HG03354 (cell line): Measurements from ENCODE around the gene ERLIN1.

Experiments used
- ATAC-seq: cut with Tn5 transposase; IDR thresholded peaks from one replicate; pipeline ENCODE4 v1.9.1; 2021; ENCODE audit warnings: mild to moderate bottlenecking; ENCODE audit not compliant: unreplicated experiment, poor library complexity, severe bottlenecking

Gene ERLIN1

DNA sequence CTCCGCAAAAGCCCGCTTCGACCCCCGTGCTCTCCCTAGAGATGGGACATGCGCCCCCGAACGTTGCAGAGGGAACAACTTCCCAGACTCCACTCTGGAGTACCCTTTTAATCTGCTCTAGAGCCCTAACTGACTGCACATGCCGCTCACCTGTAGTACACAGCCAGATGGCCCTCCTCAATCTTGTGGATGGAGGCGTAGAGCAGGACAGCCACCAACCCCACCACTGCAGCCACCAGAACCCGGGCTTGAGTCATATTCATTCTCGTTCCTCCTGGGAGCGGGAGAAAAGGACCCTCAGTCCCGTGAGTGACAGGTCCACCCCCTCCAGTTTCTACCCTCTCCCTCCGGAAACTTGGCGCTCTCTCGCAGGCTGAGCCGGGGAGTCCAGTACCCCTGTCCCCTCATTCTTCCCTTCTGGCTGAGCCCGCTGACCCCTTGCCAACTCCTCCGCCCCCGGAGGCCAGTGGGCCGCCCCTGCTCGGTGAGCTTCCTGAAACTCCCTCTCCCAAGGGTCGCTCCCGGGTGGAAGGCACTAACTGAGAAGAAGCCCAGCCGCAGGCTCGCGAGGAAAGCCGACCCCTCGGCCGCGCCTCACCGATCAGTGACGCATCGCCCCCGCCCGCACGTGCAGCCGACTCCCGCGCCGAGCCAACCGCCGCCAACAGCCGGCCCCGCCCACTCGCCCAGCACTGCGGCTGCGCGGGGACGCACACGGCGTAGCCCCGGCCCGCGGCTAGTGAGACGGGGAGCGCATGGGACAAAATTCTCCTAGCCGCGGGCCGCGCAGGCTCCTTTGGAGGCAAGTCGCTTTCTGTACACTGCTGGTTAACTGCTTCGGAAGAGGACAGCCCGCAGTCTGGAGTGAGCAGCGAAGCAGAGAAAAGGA lies at the start of gene ERLIN1:
Gene ERLIN1, minus strand, starts transcription at position 666 of the 889 bp plus-strand sequence. Its CDS starts 403 bp downstream, at position 263.
- ATAC-seq = peak; percentile 85

DNA sequence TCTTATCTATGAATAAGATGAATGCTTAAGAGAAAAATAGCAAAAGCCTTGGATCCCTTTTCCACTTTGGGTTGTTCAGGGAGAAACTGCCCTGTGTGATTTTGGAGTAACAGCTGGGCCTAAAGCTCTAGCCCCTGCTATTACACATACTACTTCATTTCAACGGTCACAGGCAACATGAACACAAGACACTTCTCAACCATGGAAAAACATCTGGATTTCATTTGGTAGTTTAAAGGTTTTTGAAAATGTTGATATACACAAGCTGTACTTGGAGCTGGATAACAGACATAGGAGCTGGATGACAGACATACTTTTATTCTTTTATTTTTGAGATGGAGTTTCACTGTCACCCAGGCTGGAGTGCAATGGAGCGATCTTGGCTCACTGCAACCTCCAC lies 46.3 kb upstream of the ERLIN1 start:
- ATAC-seq = no peak

DNA sequence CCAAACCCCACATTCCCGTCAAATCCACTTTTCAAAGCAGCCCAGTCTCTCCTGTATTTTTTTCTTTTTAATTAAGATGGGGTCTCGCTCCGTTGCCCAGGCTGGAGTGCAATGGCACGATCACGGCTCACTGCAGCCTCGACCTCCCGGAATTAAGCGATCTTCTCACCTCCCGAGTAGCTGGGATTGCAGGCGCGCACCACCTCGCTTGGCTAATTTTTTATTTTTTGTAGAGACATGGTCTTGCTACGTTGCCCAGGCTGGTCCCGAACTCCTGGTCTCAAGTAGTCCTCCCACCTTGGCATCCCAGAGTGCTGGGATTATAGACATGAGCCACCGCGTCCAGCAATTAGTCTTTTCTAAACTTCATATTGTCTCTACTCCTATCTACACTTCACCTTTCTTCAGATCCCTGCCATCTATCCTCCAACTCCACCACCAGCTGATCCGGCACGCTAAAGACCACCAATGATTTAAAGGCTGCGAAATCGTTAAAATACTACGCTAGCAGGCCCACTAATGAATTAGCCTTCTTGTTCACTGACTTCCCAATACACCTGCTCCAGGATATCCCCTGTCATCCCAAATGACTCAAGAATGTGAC lies 44.1 kb upstream of the ERLIN1 start:
- no peak for ATAC-seq

DNA sequence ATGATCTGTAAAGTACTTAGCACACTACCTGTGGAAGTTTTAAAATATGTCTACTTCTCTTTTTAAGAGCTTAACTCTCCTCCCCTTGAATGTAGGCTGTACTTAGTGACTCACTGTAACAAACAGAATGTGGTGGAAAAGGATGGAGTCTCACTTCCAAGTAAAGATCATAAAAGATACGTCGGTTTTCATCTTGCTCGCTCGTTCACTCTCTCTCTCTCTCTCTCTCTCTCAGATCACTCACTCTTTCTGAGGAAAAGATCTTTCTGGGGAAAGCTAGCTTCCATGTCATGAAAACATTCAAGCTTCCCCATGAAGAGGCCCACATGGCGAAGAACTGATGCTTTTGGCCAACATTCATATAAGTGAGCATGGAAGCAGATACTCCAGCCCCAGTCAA lies 38.0 kb upstream of the ERLIN1 start:
- ATAC-seq = no peak

DNA sequence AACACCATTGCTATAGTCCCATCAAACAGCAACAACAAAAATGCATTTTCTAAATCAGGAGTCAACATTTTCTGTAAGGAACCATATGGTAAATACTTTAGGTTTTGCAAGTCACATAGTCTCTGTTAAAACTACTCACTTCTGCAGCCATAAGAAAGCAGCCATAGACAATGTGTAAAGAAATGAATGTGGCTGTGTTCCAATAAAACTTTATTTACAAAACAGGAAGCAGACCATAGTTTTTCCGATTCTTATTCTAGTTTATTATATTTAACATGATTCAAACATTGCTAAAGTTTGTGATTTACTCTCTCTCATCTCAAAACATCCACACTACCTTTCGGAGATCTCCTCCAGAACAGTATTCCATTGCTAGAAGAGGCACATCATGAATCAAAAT lies 36.7 kb upstream of the ERLIN1 start:
- no peak for ATAC-seq

DNA sequence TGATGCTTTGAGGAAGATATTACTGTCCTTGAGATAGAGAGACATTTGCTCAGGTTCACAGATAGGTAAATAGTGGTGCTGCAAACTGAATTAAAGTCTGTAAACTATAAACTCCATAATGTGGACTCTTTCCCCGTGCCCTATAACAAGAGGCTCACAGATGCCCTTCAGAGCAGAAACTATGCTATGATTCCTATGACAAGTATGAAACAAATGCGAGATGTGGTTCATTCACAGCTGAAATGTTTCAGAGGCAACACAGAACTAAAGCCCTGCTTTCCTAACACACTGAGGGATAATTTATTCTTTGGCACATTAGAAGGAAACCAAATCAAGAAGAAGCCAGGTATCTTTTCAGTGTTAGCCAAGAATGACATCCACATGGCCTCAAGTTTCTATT lies 30.2 kb upstream of the ERLIN1 start:
- ATAC-seq = no peak

DNA sequence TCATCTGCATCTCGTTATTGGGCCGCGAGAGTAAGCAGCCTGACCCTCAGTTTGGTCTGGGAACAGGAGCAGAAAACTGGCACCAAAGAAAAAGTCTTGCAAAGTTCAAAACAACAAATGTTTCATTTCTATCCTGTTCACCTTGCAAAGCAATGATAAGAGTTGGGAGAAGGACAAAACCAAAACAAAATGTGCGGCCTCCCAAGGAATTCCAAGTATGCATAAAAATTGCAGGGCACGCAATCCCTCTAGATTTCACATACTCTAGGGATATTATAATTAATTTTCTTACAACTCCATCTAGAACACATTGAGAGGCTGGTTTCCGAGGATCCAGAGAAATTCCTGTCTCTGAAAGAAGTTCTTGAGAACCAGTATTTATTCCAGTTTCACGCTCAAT lies 23.5 kb upstream of the ERLIN1 start:
- ATAC-seq = no peak

DNA sequence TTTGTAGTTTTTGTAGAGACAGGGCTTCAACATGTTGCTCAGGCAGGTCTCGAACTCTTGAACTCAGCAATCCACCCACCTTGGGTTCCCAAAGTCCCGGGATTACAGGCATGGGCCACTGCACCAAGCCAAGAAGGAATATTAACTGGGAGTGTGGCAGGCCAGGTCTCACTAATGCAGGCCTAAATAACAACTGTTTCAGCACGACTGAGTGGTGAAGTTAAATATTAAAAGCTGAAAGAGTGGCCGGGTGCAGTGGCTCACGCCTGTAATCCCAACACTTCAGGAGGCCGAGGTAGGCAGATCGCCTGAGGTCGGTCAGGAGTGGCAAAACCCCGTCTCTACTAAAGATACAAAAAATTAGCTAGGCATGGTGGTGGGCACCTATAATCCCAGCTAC lies 22.4 kb upstream of the ERLIN1 start:
- no peak for ATAC-seq

DNA sequence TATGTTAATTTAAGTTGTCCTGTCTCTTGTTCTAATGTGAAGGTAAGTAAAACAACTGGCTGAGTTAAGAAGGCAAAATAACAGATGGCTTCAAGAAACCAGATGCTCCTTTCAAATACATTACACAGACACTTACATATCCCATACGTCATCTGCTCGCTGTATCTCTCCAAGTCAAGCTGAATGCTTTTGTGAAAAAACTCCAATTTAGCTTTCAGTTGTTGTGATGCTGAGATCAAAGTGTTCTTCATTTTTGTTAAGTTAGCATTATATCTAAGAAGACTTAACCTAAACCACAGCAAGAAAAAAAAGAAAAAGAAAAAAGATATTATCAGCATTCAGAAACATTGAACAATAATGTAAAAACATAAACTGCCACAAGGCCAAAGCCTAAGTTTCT lies 18.5 kb upstream of the ERLIN1 start:
- ATAC-seq = no peak

DNA sequence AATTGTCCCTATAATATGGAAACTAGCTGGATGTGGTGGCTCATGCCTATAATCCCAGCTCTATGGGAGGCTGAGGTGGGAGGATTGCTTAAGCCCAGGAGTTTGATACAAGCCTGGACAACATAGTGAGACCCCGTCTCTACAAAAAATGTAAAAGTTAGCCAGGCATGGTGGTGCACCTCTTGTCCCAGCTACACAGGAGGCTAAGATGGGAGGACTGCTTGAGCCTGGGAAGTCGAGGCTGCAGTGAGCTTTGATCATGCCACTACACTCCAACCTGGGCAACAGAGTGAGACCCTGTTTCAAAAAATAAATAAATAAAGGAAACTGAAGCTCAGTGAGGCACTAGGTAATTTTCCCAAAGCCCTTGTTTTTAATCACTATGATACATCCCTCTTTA lies 15.7 kb upstream of the ERLIN1 start:
- ATAC-seq = no peak

DNA sequence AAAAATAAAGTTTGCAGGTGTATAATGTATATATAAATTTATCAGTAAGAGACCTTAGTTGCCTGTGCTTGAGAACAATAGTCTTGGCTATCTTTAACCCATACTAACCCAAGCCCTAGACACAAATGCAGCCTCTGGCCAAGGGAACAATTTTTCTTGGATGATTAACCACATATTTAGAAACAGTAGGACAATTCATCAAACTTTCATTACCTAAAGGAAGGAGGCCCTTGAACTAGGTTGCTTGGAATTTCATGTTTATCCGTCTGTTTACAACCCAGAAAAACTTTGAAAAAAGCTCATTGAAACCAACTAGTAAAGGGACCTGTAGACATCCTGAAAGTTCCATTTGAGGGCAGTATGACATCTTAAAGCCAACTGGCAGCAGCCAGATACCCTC lies 8.9 kb upstream of the ERLIN1 start:
- ATAC-seq = no peak

DNA sequence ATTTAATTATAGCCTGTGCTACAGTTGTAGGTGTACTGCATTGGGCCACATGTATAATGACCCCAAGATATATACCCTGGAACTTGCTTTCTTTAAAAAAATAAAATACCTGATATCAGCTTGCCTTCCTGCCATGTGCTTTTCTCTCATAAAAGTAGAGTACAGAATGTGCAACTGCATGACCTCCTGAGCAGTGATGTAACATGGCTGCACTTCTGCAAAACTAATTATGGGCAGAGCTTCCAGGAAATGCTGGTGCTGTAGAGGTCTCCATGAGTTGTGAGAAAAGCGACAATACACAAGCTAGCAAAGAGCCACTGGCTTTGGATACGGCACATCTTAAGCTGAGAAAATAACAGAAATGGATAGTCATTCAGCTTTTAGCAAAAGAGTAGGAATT lies 6.5 kb upstream of the ERLIN1 start:
- no peak for ATAC-seq

DNA sequence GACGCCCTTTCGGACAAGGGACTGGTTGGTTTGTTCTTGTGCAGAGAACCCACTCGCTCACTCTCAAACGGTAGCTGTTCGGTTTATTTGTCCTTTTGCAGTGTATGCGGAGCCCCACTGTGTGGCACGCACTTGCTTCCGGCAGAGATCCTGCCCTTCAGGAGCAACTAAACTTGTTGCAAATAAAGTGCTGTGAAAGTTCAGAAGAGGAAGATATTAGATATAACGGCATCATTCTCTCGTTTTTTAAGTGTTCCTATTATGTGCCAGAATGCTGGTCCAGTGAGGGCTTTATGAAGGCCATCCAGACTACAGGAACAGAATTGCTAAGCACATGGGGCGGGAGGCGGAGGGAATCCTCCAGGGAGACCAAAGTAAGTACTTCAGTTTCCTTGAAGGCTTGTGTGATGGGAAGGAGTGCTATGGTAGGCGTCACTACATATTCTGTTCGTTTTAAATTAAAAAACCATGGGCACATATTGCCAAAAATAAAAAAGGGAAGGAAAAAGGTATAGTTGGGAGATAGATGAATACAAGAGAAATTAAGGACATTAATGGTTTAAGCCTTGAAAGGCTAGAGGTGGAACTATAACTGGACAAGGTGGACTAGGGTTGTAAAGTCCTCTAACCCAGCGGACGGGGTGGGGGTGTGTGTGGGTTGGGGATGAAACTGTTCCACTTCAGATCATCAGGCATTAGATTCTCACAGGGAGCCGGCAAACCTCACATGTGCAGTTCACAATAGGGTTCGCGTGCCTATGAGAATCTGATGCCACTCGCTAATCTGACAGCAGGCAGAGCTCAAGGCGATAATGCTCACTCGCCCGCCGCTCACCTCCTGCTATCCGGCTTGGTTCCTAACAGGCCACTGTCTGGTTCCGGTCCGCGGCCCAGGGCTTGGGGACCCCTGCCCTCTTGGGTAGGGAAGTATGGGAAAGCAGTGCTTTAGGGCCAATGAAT lies 704 bp upstream of the ERLIN1 start:
- ATAC-seq = peak; percentile 54

DNA sequence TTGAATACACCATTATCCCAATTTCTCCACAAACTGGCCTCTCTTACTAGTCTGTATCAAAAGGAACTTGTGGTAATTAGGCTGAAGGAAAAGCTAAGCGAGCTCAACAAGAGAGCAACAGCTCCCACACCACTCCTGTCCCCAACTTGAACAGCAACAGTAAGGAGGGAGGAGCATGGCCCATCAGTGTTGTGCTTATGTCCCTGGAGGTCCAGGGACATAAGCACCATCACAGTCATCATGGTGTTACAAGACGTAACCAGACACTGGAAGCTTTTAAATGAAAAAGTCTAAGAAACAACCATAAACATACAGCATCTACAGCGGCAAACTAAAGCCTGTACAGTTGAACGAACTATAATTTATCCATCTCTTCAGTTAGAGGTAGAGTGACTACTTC lies 989 bp downstream of the ERLIN1 start:
- peak; percentile 9 for ATAC-seq

DNA sequence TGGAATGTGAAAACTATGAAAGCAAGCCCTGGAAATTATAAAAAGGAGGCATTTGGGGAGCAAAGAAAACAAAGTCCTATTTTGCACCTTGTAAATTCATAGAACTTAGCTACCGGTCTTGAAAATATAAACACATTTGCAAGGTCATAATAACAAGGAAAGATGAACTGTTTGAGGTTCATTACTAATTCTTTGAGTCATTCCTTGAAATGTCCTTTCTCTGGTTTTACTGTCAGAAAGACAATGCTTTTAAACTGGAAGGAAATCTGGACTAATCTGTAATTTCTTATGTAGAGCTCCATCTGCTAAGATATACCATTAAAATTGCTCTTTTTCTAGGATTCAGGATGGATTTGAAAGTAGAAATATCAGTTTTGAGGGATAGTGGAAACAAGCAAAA lies 1.4 kb downstream of the ERLIN1 start:
- no peak for ATAC-seq

DNA sequence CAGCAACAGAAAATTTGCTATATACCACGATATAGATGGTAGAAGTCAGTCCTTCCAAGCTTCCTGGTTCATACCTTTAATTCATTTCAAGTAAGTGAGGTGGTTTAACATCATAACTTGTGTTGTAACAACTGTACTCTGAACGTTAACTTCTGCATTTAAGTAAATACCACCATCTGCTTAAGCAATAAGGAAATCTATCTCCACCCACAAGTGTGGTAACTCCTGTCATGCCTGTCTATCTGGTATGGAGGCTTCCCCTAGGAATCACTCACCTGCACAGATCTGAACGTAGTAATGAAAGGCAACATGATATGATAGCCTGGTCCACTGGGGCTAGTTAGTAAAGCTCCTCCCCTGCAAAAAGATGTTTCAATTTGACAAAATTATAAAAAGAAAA lies 2.3 kb downstream of the ERLIN1 start:
- no peak for ATAC-seq

DNA sequence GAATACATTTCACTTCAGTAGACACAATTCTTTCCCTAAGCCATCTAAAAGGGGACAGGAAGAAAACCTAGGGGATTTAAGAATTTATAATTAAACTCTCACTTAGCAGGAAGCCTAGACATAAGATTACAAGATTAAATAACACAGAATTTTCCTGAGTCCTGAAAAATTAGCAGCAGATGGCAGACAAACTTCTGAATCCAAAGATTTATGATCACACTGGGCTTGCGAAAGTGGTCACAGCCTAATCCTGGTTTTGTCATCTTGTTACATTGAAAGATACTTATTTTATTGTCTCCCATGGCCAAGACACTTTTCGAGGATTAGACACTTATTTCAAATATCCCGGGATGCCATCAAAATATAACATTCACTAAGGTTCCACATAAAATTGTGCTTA lies 2.9 kb downstream of the ERLIN1 start:
- ATAC-seq = no peak

DNA sequence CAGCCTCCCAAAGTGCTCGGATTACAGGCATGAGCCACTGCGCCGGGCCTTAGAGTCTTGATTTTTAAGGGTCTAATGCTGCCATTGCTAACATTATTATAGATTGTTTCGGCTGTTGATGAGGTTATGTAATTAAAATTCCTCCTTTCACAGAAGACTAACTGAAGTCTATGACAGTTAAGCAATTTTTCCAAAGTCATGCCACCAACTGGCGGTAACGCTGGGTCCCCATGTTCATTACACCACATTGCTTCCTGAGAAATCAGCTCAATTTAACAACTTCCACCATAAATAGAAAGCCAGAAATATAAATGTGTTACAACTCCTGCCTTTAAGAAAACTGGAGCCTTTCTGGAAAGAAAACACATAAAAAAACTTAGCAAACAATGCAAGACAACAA lies 3.5 kb downstream of the ERLIN1 start:
- ATAC-seq = no peak

DNA sequence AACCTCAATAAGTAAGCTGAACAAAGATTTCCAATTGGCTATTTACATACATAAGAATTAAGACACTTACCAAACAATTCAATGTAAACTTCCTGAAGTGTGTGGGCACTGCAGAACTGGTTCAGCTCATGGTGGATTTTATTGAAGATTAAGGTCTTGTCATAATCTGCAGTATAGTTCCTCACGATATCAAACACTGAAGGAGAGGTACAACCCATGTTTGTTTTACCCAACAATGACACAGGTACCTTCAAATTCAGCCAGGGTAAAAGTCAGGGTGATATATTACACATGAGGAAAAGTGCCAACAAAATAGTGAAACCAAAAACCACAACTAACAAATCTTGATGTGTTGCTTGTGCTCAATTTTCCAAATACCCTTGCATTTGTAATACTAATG lies 10.0 kb downstream of the ERLIN1 start:
- ATAC-seq = no peak
